HCT116 (cell line): ENCODE measurements around the gene RPL35. TPM values are rescaled to one million over a fixed set of nuclear protein-coding genes. Genes with fewer than 3 reads are reported as not detected.

Source experiments
- ATAC-seq: fragments of 200-7000 bp; cut with Tn5 transposase; 2 replicates; pipeline ENCODE4 v1.9.1; 2020; ENCODE audit warnings: mild to moderate bottlenecking, moderate library complexity
- BruUV-seq: library from RNA; stranded (reverse); fragments of 400-500 nt; replicated peaks from 2 replicates; lab custom pipeline; 2021; lab: Mats Ljungman, UMichigan
- CTCF ChIA-PET: fragments of 300-600 bp; sonication (Branson Sonifier 250); formaldehyde crosslinking; loops from one replicate; lab custom pipeline; 2021; ENCODE audit warnings: antibody characterized with exemption; lab: Charles Lee
- POLR2A ChIA-PET: fragments of 300-600, 350-600 bp; sonication (Branson Sonifier 250); formaldehyde crosslinking; loops from one replicate; lab custom pipeline; 2021; ENCODE audit warnings: antibody characterized with exemption; lab: Charles Lee
- RAD21 ChIA-PET, 2 experiments: fragments of 300-600 bp; sonication (Branson Sonifier 250); formaldehyde crosslinking; loops; one replicate each; lab custom pipeline; 2023; ENCODE audit warnings: low total read pairs in 2 of 2; ENCODE audit not compliant: uncharacterized antibody in 2 of 2, unreplicated experiment in 2 of 2, low non-redundant PET in 1 of 2; lab: Charles Lee
- DNase-seq: peaks from one replicate; pipeline ENCODE4 v3.0.0-alpha.2; 2010; ENCODE audit warnings: low read depth, low spot score
- H2AFZ ChIP-seq: fragments of 200-600 bp; shearing (Covaris generic), sonication (generic); 2 replicates; pipeline ENCODE4 v1.6.1; 2017; ENCODE audit warnings: low read depth, mixed run types, mixed read lengths, antibody characterized with exemption, low read length; ENCODE audit not compliant: poor library complexity, severe bottlenecking
- H3K27ac ChIP-seq: 2 replicates; pipeline ENCODE4 v1.5.1; 2012; ENCODE audit warnings: low read depth, low read length
- H3K27me3 ChIP-seq: fragments of 200-600 bp; sonication (generic); 2 replicates; pipeline ENCODE4 v1.6.1; 2016; ENCODE audit warnings: mixed run types, low read length, mixed read lengths; ENCODE audit not compliant: insufficient read depth
- H3K36me3 ChIP-seq, 2 experiments: fragments of 200-500 bp in 1 of 2; fragments of 200-600 bp in 1 of 2; sonication (Bioruptor generic) in 1 of 2; sonication (generic) in 1 of 2; 2 replicates each; pipeline versions ENCODE4 v1.5.1 to v1.6.1; 2014 to 2016; ENCODE audit warnings: low read length in 2 of 2, inconsistent platforms in 1 of 2, mixed read lengths in 1 of 2, mixed run types in 1 of 2; ENCODE audit not compliant: insufficient read depth in 2 of 2, control insufficient read depth in 1 of 2
- H3K4me1 ChIP-seq, 2 experiments: fragments of 200-600 bp in 1 of 2; sonication (generic) in 1 of 2; 2 replicates each; pipeline versions ENCODE4 v1.5.1 to v1.6.1; 2012 to 2017; ENCODE audit warnings: low read length in 2 of 2, inconsistent platforms in 1 of 2, mild to moderate bottlenecking in 1 of 2, mixed read lengths in 1 of 2, mixed run types in 1 of 2, moderate library complexity in 1 of 2; ENCODE audit not compliant: insufficient read depth in 2 of 2, control insufficient read depth in 1 of 2
- H3K4me2 ChIP-seq: fragments of 200-600 bp; sonication (generic); 2 replicates; pipeline ENCODE4 v1.6.1; 2017; ENCODE audit warnings: mixed run types, low read length, mixed read lengths
- H3K4me3 ChIP-seq, 2 experiments: fragments of 200-600 bp in 1 of 2; sonication (generic) in 1 of 2; replicated peaks in 1 of 2; 2 replicates each; pipeline ENCODE4 v1.5.1; 2011 to 2016; ENCODE audit warnings: low read length in 2 of 2, control low read depth in 1 of 2, low read depth in 1 of 2, mild to moderate bottlenecking in 1 of 2, mixed read lengths in 1 of 2, mixed run types in 1 of 2
- H3K79me2 ChIP-seq: fragments of 200-600 bp; sonication (generic); 2 replicates; pipeline ENCODE4 v1.6.1; 2017; ENCODE audit warnings: mild to moderate bottlenecking, mixed run types, low read length, moderate library complexity, mixed read lengths; ENCODE audit not compliant: insufficient read depth
- H3K9ac ChIP-seq: fragments of 200-600 bp; sonication (generic); 2 replicates; pipeline ENCODE4 v1.6.1; 2016; ENCODE audit warnings: low read length, mixed read lengths
- H3K9me2 ChIP-seq: fragments of 200-600 bp; sonication (generic), shearing (Covaris generic); 2 replicates; pipeline ENCODE4 v1.6.1; 2017; ENCODE audit warnings: mixed run types, mild to moderate bottlenecking, moderate library complexity; ENCODE audit not compliant: insufficient read depth
- H3K9me3 ChIP-seq, 2 experiments: fragments of 200-500 bp in 1 of 2; fragments of 200-600 bp in 1 of 2; sonication (Bioruptor generic) in 1 of 2; sonication (generic) in 1 of 2; 2 replicates each; pipeline ENCODE4 v1.6.1; 2014 to 2017; ENCODE audit warnings: low read length in 2 of 2, mixed read lengths in 2 of 2, inconsistent platforms in 1 of 2, low read depth in 1 of 2, mild to moderate bottlenecking in 1 of 2, mixed run types in 1 of 2, moderate library complexity in 1 of 2; ENCODE audit not compliant: control insufficient read depth in 1 of 2, insufficient read depth in 1 of 2
- H4K20me1 ChIP-seq: fragments of 200-600 bp; sonication (generic), shearing (Covaris generic); 2 replicates; pipeline ENCODE4 v1.6.1; 2017; ENCODE audit warnings: mixed run types, mild to moderate bottlenecking, moderate library complexity; ENCODE audit not compliant: insufficient read depth
- ATF3 ChIP-seq: IDR thresholded peaks from 2 replicates; pipeline ENCODE4 v1.6.1; 2012
- CBX3 ChIP-seq: IDR thresholded peaks from 2 replicates; pipeline ENCODE4 v1.6.1; 2012; ENCODE audit warnings: low read depth
- EGR1 ChIP-seq: IDR thresholded peaks from 2 replicates; pipeline ENCODE4 v1.6.1; 2012; ENCODE audit warnings: low read depth
- EZH2phosphoT487 ChIP-seq: fragments of 200-600 bp; IDR thresholded peaks from 2 replicates; pipeline ENCODE4 v1.6.1; 2018; ENCODE audit warnings: antibody characterized with exemption, borderline replicate concordance
- JUND ChIP-seq: IDR thresholded peaks from 2 replicates; pipeline ENCODE4 v1.6.1; 2012
- POLR2A ChIP-seq: IDR thresholded peaks from 2 replicates; pipeline ENCODE4 v1.7.0; 2011; ENCODE audit warnings: borderline replicate concordance; ENCODE audit not compliant: insufficient read depth, insufficient read length; ENCODE audit errors: extremely low read depth
- POLR2AphosphoS5 ChIP-seq: IDR thresholded peaks from 2 replicates; pipeline ENCODE4 v1.6.1; 2011; ENCODE audit warnings: mild to moderate bottlenecking, low read depth, low read length, moderate library complexity
- REST ChIP-seq: IDR thresholded peaks from 2 replicates; pipeline ENCODE4 v1.6.1; 2012; ENCODE audit warnings: low read depth
- SIN3A ChIP-seq: IDR thresholded peaks from 2 replicates; pipeline ENCODE4 v1.6.1; 2012; ENCODE audit warnings: low read depth
- SRF ChIP-seq: IDR thresholded peaks from 2 replicates; pipeline ENCODE4 v1.6.1; 2012; ENCODE audit warnings: low read depth
- intact Hi-C: fragments of 100-400 bp; cut with micrococcal nuclease; formaldehyde crosslinking; loops from 2 replicates; pipeline ENCODE4 v1.10.0; 2022
- total RNA-seq: library from RNA; stranded (reverse); gene quantifications from one replicate; pipeline ENCODE4 v1.2.1, GENCODE V29; 2021; ENCODE audit not compliant: unreplicated experiment

The RPL35 gene
- total RNA-seq, 1 experiment from 2014 or later, result 1,754 TPM

- TF ChIP-seq CBX3, result no peak
- no peak for TF ChIP-seq JUND
- no peak for TF ChIP-seq SRF
- TF ChIP-seq POLR2A, result no peak
Observed at GRCh38 chr9:124908098-124908497, 46.3 kb upstream of the RPL35 start (continued).

DNA sequence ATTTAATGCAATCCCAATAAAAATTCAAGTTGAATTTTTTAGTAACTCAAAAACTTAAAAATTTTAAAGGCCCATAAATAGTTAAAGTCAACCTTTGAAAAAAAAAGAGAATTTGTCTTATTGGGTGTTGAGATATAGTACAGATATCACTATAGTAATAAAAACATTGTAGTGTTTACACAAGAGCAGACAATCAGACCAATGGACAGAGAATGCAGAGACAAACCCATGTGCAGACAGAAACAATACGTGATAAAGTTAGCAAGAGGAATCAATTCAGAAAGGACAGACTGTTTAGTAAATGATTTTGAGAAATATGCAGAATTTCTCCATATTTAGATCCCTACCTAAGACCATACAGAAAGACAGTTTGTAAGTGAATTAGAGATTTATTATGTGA lies 45.2 kb upstream of the RPL35 start:
- no peak for TF ChIP-seq ATF3
- no peak for TF ChIP-seq REST
- no peak for TF ChIP-seq EZH2phosphoT487
- TF ChIP-seq SRF, result no peak
- no peak for TF ChIP-seq POLR2A
- TF ChIP-seq POLR2AphosphoS5, result no peak
- TF ChIP-seq SIN3A, result no peak
- TF ChIP-seq EGR1, result no peak
- ChIA-PET RAD21 (no interaction called here), POLR2A (no interaction called here), CTCF (no interaction called here)
- H3K79me2 ChIP-seq, result no peaks in the 10 kb centered on the region
- H3K9me3 ChIP-seq, result no peaks in the 10 kb centered on the region
- BruUV-seq, result no TSS peak
- no peaks in the 10 kb centered on the region; a peak in 2 of 4 replicates for H3K36me3 ChIP-seq
- DNase-seq, result no peak
- no peaks in the 10 kb centered on the region for H3K27me3 ChIP-seq
- no peak overlapping the region for H3K9ac ChIP-seq
- no peak overlapping the region for H2AFZ ChIP-seq
- no peaks in the 10 kb centered on the region; the same call in 1 of the 2 replicates for H4K20me1 ChIP-seq
- H3K27ac ChIP-seq, result no peak overlapping the region
- no peak overlapping the region for H3K4me2 ChIP-seq
- no peaks in the 10 kb centered on the region for H3K4me1 ChIP-seq
- no peaks in the 10 kb centered on the region for H3K9me2 ChIP-seq
- ATAC-seq, result no peak
- H3K4me3 ChIP-seq, result no peak overlapping the region
- intact Hi-C loops, result no loop called here
